Adipocyte (in vitro differentiated cells): ENCODE data around the gene TMEM190.
A peak's percentile ranks its signal among the peaks of the same experiment; 100 is the strongest.
"Not testable (repeated sequence)": the region's sequence is repeated elsewhere in the genome, so short reads cannot be mapped to it uniquely, and the experiment has no call there.

ENCODE experiments used
- DNase-seq: peaks from one replicate; pipeline ENCODE4 v3.0.0-alpha.2; 2015; ENCODE audit warnings: low read depth
- H3K27me3 ChIP-seq: replicated peaks from 2 replicates; pipeline ENCODE4 v1.7.0; 2013; ENCODE audit warnings: mild to moderate bottlenecking, low read length, moderate library complexity; ENCODE audit not compliant: control insufficient read depth, insufficient read depth
- H3K36me3 ChIP-seq: 2 replicates; pipeline ENCODE4 v1.7.0; 2013; ENCODE audit warnings: low read length, mild to moderate bottlenecking, moderate library complexity; ENCODE audit not compliant: control insufficient read depth, insufficient read depth, severe bottlenecking
- H3K4me1 ChIP-seq: 2 replicates; pipeline ENCODE4 v1.7.0; 2013; ENCODE audit warnings: mild to moderate bottlenecking, low read length, moderate library complexity; ENCODE audit not compliant: control insufficient read depth, insufficient read depth
- H3K4me3 ChIP-seq: 2 replicates; pipeline ENCODE4 v1.7.0; 2013; ENCODE audit warnings: mild to moderate bottlenecking, low read length, moderate library complexity
- H3K9ac ChIP-seq: 2 replicates; pipeline ENCODE4 v1.7.0; 2013; ENCODE audit warnings: mild to moderate bottlenecking, low read length, moderate library complexity
- H3K9me3 ChIP-seq: 2 replicates; pipeline ENCODE4 v1.7.0; 2013; ENCODE audit warnings: mild to moderate bottlenecking, low read length, moderate library complexity; ENCODE audit not compliant: control insufficient read depth

Gene TMEM190

DNA sequence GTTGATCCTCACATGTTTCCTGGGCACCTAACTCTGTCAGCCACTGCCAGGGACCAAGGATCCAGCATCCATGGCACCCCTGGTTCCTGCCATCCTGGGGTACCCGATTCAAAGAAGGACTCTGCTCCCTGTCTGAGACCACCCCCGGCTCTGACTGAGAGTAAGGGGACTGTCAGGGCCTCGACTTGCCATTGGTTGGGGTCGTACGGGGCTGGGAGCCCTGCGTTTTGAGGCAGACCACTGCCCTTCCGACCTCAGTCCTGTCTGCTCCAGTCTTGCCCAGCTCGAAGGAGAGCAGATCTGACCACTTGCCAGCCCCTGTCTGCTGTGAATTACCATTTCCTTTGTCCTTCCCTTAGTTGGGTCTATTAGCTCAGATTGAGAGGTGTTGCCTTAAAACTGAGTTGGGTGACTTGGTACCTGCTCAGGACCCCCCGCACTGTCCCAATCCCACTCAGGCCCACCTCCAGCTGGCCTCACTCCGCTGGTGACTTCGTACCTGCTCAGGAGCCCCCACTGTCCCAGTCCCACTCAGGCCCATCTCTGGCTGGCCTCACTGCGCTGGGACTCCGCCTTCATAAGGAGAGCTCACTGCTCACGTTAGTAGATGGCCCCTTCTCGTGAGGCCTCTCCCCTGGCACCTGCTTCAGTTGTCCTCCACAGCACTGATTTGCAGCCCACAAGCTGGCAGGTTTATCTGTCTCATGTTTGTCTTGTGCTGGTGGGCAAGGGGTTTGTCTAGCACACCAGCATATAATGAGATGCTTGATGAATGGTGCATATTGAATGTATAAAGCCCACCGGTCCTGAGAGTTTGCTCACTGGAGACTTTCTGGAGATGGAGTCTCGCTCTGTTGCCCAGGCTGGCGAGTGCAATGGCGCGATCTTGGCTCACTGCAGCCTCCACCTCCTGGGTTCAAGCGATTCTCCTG, 13.0 kb downstream of the TMEM190 start:
- no peak for DNase-seq
- H3K27me3 ChIP-seq, result no peaks in the 10 kb centered on the region
- H3K36me3 ChIP-seq, result peaks cover 44% of the 10 kb centered on the region
- H3K9ac ChIP-seq, result peak overlapping the region; percentile 98
- no peak overlapping the region for H3K4me3 ChIP-seq
- H3K4me1 ChIP-seq, result peaks cover 56% of the 10 kb centered on the region
- H3K9me3 ChIP-seq, result no peaks in the 10 kb centered on the region

DNA sequence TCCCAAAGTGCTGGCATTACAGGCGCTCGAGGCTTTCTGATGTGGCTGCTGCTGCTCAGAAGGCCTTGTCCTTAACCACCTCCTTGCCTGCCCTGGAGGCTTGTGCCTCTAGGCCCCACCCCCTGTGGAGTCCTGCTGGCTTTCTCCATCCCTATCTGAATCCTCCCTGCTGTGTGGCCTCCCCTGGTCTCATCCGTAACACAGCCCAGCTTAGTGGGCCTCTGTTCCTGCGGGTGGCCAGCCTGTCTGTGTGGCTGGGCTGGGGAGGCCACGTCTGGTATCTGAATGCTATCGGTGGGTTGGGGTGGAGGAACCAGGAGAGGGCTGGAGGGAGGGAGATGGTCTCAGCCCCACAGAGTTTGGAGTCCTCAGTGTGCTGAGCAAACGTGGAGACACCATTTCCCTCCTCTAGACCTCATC, 13.8 kb downstream of the TMEM190 start:
- Histone ChIP-seq H3K4me1 (peaks cover 52% of the 10 kb centered on the region), H3K36me3 (peaks cover 44% of the 10 kb centered on the region), H3K4me3 (no peak overlapping the region), H3K9me3 (no peaks in the 10 kb centered on the region), H3K27me3 (no peaks in the 10 kb centered on the region), H3K9ac (peak overlapping the region; percentile 98)
- no peak for DNase-seq

DNA sequence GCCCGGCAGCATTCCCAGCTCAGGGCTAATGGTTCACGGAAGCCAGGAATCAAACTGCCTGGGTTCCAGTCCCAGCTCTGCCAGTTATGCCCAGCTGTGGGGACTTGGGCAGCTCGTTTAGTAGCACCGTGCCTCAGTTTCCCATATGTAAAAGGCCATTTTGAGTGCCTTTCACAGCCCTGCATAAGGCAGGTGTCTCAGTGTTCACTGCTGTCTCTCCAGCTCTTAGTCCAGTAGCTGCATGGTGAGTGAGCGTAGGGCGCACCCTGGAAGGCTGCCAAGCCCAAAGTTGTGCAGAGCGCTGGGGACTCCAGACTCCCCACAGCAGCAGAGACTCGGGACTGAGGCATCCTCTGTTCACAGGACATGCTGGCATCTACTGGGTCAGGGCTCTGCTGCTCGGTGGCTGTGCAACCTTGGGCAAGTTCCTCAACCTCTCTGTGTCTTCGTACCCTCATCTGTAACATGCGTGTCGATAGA, 14.6 kb downstream of the TMEM190 start:
- peaks cover 52% of the 10 kb centered on the region for H3K4me1 ChIP-seq
- peak overlapping the region; percentile 98 for H3K9ac ChIP-seq
- H3K27me3 ChIP-seq, result no peaks in the 10 kb centered on the region
- peaks cover 44% of the 10 kb centered on the region for H3K36me3 ChIP-seq
- no peak overlapping the region for H3K4me3 ChIP-seq
- H3K9me3 ChIP-seq, result no peaks in the 10 kb centered on the region
- no peak for DNase-seq

DNA sequence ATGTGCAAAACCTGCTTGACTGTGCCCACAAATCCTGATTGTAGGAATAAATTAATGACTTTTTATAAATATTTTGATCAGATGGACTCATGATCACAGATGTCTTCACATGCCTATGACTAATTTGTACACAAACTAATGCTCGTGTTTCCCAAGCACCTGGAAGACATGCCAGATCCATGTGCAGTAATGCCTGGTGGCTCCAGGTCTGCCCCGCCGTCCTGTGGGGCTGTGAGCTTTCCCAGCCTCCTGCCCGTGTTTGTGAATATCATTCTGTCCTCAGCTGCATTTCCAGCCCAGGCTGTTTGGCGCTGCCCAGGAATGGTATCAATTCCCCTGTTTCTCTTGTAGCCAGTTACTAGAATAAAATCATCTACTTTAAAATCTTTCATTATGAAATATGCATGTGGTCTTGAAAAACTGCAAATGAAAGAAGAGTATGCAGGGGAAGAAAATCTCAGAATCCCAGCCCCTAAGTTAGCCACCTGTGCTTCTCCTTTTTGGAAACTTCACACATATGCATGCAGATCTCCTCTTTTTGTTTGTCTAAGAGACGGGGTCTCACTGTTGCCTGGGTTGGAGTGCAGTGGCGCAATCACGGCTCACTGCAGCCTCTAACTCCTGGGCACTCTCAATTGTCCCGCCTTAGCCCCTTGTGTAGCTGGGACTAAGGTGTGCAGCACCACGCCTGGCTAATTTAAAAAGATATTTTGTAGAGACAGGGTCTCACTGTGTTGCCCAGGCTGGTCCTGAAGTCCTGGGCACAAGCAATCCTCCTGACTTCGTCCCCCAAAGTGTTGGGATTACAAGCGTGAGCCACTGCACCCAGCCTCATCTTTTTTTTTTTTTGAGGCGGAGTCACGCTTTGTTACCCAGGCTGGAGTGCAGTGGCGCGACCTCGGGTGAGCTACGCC, 15.3 kb downstream of the TMEM190 start:
- Histone ChIP-seq H3K36me3 (peaks cover 43% of the 10 kb centered on the region), H3K4me3 (no peak overlapping the region), H3K27me3 (no peaks in the 10 kb centered on the region)

DNA sequence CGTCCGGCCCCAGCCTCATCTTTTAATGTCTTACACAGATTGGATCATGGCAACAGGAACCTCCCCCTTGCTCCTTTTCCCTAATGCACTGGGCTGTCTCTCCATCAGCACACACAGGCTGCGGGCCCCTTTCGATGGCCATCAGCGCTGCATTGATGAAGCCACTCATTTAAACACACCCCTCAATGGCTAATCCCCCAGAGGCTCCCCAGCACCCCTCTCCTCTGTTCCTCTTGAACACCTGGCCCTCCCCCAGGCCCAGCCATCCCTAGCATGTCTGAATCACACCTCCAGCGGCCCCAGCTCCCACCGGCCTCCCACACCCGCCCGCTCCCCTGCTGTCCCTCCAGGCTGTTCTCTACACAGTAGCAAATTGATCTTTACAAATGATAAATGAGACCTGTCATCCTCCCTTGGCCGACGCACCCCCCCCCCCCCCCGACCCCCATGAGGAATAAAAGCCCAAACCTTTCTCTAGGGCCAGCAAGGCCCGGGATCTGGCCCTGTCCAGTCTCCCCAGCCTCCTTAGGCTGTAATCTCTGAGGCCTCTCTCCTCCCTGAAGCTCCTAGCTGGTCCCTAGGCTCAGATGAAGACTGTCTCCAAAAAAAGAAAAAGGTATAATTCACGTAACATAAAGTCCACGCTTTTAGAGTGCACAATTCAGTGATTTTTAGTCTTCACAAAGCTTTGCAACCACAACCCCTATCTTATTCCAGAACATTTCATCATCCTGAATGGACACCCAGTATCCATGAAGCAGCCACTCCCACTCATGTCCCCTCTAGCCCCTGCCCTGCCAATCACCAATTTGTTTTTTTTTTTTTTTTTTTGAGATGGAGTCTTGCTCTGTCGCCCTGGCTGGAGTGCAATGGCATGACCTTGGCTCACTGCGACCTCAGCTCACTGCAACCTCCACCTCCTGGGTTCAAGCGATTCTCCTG, 16.5 kb downstream of the TMEM190 start:
- H3K9ac ChIP-seq, result no peak overlapping the region
- H3K4me1 ChIP-seq, result peaks cover 38% of the 10 kb centered on the region
- DNase-seq, result no peak
- H3K9me3 ChIP-seq, result no peaks in the 10 kb centered on the region
- no peaks in the 10 kb centered on the region for H3K27me3 ChIP-seq
- peaks cover 32% of the 10 kb centered on the region for H3K36me3 ChIP-seq
- H3K4me3 ChIP-seq, result no peak overlapping the region

More for the DNA sequence above, 15.3 kb downstream of the TMEM190 start:
- Histone ChIP-seq H3K9ac (peak overlapping the region; percentile 98), H3K4me1 (peaks cover 49% of the 10 kb centered on the region), H3K9me3 (no peaks in the 10 kb centered on the region)
- DNase-seq, result no peak

DNA sequence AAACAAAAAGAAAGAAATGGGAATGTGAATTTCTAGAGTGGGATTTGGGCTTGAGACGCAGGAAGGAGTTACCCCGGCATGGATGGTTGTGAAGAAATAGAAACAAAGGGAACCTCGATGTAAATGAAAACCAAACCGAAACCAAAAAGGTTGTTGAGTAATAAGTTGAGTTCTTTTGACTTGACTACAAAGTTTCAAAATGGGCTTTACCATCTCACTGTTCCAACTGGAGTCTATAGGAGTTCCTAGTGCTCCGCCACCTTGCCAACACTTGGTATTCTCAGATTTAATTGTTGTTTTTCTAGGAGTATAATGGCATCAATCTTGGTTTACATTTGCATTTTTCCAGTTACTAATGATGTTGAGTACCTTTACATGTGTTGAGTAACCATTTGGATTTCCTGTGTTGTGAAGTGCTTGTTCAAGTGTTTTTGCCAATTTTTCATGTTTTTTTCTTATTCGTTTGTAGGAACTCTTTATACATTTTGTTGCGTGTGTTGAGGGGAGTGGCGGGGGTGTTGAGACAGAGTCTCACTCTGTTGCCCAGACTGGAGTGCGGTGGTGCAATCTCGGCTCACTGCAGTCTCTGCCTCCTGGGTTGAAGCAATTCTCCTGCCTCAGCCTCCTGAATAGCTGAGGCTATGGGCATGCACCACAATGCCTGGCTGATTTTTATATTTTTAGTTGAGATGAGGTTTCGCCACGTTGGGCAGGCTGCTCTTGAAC, 21.7 kb downstream of the TMEM190 start:
- Histone ChIP-seq H3K9me3 (no peaks in the 10 kb centered on the region), H3K27me3 (no peaks in the 10 kb centered on the region), H3K36me3 (peaks cover 25% of the 10 kb centered on the region), H3K9ac (no peak overlapping the region), H3K4me3 (no peak overlapping the region), H3K4me1 (no peaks in the 10 kb centered on the region)
- DNase-seq, result no peak

DNA sequence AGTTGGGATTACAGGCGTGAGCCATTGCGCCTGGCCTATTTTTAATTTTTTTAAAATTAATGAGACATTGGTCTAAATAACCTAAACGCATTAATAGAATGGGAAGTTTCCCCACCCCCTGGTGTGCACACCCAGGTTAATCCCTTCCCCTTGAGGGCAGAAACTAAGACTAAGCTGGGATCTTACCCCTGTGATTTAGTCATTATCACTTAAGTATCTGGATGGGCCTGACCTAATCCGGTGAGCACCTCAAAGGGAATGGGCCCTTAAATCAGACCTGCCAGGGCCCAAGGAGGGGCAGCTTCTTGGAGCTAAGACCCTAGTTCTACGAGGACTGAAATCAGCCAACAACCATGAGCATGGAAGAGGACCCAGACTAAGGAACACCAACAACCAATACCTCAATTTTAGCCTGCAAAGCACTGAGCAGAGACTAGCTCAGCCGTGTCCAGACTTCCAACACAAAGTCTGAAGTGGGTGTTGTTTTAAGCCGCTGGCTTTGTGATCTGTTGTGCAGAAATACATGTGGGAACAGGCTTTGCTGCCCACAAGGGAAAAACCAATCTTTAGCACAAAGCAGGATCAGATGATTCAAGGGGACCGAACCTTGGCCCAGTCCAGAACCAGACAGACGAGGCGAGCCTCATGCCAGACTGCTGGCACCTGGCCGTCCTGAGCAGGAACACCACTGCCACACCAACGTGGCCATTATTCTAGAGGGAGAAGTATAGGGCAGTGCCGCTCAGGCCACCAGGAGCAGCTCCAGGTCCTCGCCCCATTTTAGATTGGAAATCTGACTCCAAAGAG, 23.9 kb downstream of the TMEM190 start:
- Histone ChIP-seq H3K36me3 (peaks cover 36% of the 10 kb centered on the region), H3K27me3 (no peaks in the 10 kb centered on the region), H3K4me1 (no peaks in the 10 kb centered on the region), H3K9ac (no peak overlapping the region), H3K9me3 (no peaks in the 10 kb centered on the region), H3K4me3 (no peak overlapping the region)
- no peak for DNase-seq

DNA sequence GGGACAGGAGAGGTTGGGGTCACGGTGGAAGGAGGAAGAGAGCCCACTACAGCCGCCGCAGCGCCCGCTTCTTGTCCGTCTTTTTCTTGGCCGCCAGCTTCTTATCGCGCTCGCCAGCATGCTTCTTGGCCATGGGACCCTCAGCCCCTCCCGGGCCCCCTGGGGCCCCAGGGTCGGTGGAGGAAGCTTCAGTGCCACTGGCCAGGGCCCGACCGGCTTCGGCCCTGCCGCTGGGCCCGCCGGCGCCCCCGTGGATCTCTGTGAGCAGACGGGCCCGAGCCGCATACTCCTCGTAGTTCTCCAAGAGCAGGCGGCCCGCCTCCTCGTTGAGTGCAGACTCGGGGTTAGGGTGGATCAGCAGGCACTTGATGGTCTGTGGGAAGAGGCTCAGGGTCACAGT, 24.8 kb downstream of the TMEM190 start:
- DNase-seq, H3K9ac ChIP-seq, H3K27me3 ChIP-seq, H3K9me3 ChIP-seq, H3K4me3 ChIP-seq, H3K4me1 ChIP-seq: not testable (repeated sequence)
- peaks cover 45% of the 10 kb centered on the region for H3K36me3 ChIP-seq

DNA sequence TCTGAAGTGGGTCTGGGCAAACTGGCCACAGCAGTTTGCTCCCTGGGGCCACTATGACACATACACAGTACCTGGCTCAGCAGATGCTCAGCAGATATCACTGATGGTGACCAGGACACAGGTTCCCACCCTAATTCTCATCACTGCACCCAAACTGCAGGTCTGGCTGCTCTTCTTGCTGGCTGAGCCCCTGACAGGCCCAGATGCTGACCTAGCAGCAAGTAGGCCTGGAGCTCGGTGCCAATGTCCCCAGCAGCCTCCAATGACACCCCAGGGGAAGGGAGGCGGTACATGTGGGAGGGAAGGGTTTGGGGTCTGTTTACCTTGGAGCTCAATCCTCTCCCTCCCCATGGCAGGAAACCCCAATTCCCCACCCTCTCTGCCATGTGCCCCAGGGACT, 25.9 kb downstream of the TMEM190 start:
- H3K9ac ChIP-seq, result peak overlapping the region; percentile 21
- H3K9me3 ChIP-seq, result no peaks in the 10 kb centered on the region
- no peak overlapping the region for H3K4me3 ChIP-seq
- no peaks in the 10 kb centered on the region for H3K27me3 ChIP-seq
- peaks cover 46% of the 10 kb centered on the region for H3K36me3 ChIP-seq
- DNase-seq, result no peak
- peaks cover 12% of the 10 kb centered on the region for H3K4me1 ChIP-seq
